Measurements from ENCODE around the gene LRRIQ4.

- no peak for TF ChIP-seq REST (IDR thresholded peaks at IDR 0.05)
- peak in 1 of 2 donors; percentile 3 for TF ChIP-seq JUND (IDR thresholded peaks at IDR 0.05)
- TF ChIP-seq CTCF (IDR thresholded peaks at IDR 0.05; ENCODE audit: low read depth, low read length, missing input control), result no peak
- no peak for TF ChIP-seq RAD21 (IDR thresholded peaks at IDR 0.05)
These were observed 40.3 kb upstream of the LRRIQ4 start for GRCh38 chr3:169772305-169772896.

Measured in liver (tissue), 3 donors.